Measurements from ENCODE around the gene RASAL2.

DNA sequence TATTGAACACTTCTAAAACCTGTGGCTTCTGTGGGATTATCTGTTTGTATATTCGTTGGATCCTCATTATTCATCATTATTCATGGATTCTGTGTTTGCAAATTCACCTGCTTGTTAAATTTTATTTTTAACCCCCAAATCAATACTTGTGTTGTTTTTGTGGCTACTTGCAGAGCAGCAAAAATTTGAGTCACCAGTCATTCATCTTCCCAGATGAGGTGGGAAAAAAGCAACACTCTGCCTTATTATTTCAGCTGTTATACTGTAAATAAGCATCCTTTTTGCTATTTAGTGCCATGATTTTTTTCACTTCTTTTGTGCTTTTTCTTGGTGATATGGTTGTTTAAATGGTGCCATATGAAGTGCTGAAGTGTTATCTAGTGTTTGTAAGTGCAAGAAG, 56.7 kb downstream of the RASAL2 start:
- no peak for TF ChIP-seq CTCF (IDR thresholded peaks at IDR 0.05; ENCODE audit: insufficient read depth, low read depth, low read length)
- TF ChIP-seq EZH2 (IDR thresholded peaks at IDR 0.05; ENCODE audit: insufficient read depth, low read length), result no peak
